Right lobe of liver (tissue), 4 donors: Measurements from ENCODE around the gene NDUFB11.

Experiments used
- CTCF ChIP-seq, 4 donors: fragments of 200-600 bp in 3 of 4; fragments of 450-650 bp in 1 of 4; IDR thresholded peaks; one replicate each; pipeline versions ENCODE4 v1.5.1 to v1.8.0; 2016 to 2022; ENCODE audit warnings: antibody characterized with exemption in 4 of 4, mild to moderate bottlenecking in 2 of 4
- POLR2A ChIP-seq: fragments of 450-650 bp; IDR thresholded peaks from one replicate; pipeline ENCODE4 v1.6.1; 2017; ENCODE audit warnings: antibody characterized with exemption, mild to moderate bottlenecking
- donor health status: DM: no; HTN: no; CAD: no.
- donor health status: DM: no; HTN: no; CAD: no.
- donor health status: DM: no; HTN: yes; CAD: no.

GRCh38 chrX:47151435-47151834 lies 6.9 kb upstream of the NDUFB11 start:
- no peak for TF ChIP-seq CTCF (IDR thresholded peaks at IDR 0.05)
- TF ChIP-seq POLR2A = no peak
